ENCODE results near the gene KCNQ5.

KCNQ5 gene

GRCh38 chr6:72905705-72906478 is 284.0 kb downstream of the KCNQ5 start:
- H3K36me3 ChIP-seq (ENCODE audit: control insufficient read depth, insufficient read depth, low read length), result no peaks in the 10 kb centered on the region
- no peaks in the 10 kb centered on the region for H3K9me3 ChIP-seq (ENCODE audit: control insufficient read depth, insufficient read depth, low read length)
- no peak overlapping the region for H3K9ac ChIP-seq (ENCODE audit: low read depth, low read length)
- H3K4me3 ChIP-seq (ENCODE audit: low read depth, low read length), result no peak overlapping the region
- no peaks in the 10 kb centered on the region for H3K27me3 ChIP-seq (ENCODE audit: control insufficient read depth, insufficient read depth, low read length)
- no peaks in the 10 kb centered on the region for H3K4me1 ChIP-seq (ENCODE audit: control insufficient read depth, insufficient read depth, low read length)
- no peak overlapping the region for H3K27ac ChIP-seq (ENCODE audit: low read depth, low read length)

- Histone ChIP-seq H3K36me3 (ENCODE audit: control insufficient read depth, insufficient read depth, low read length) (no peaks in the 10 kb centered on the region), H3K9me3 (ENCODE audit: control insufficient read depth, insufficient read depth, low read length) (no peaks in the 10 kb centered on the region), H3K27ac (ENCODE audit: low read depth, low read length) (no peak overlapping the region), H3K27me3 (ENCODE audit: control insufficient read depth, insufficient read depth, low read length) (no peaks in the 10 kb centered on the region), H3K4me1 (ENCODE audit: control insufficient read depth, insufficient read depth, low read length) (no peaks in the 10 kb centered on the region), H3K4me3 (ENCODE audit: low read depth, low read length) (no peak overlapping the region), H3K9ac (ENCODE audit: low read depth, low read length) (no peak overlapping the region)
These were observed 289.7 kb downstream of the KCNQ5 start for GRCh38 chr6:72911463-72912155.

GRCh38 chr6:72913797-72914196 is 291.9 kb downstream of the KCNQ5 start:
- Histone ChIP-seq H3K36me3 (ENCODE audit: control insufficient read depth, insufficient read depth, low read length) (no peaks in the 10 kb centered on the region), H3K9me3 (ENCODE audit: control insufficient read depth, insufficient read depth, low read length) (no peaks in the 10 kb centered on the region), H3K27me3 (ENCODE audit: control insufficient read depth, insufficient read depth, low read length) (no peaks in the 10 kb centered on the region), H3K4me3 (ENCODE audit: low read depth, low read length) (no peak overlapping the region), H3K27ac (ENCODE audit: low read depth, low read length) (no peak overlapping the region), H3K9ac (ENCODE audit: low read depth, low read length) (no peak overlapping the region), H3K4me1 (ENCODE audit: control insufficient read depth, insufficient read depth, low read length) (no peaks in the 10 kb centered on the region)

GRCh38 chr6:72916298-72916697 is 294.4 kb downstream of the KCNQ5 start:
- Histone ChIP-seq H3K4me1 (ENCODE audit: control insufficient read depth, insufficient read depth, low read length) (no peaks in the 10 kb centered on the region), H3K4me3 (ENCODE audit: low read depth, low read length) (no peak overlapping the region), H3K27me3 (ENCODE audit: control insufficient read depth, insufficient read depth, low read length) (no peaks in the 10 kb centered on the region), H3K9me3 (ENCODE audit: control insufficient read depth, insufficient read depth, low read length) (no peaks in the 10 kb centered on the region), H3K36me3 (ENCODE audit: control insufficient read depth, insufficient read depth, low read length) (no peaks in the 10 kb centered on the region), H3K9ac (ENCODE audit: low read depth, low read length) (no peak overlapping the region), H3K27ac (ENCODE audit: low read depth, low read length) (no peak overlapping the region)

- Histone ChIP-seq H3K27me3 (ENCODE audit: control insufficient read depth, insufficient read depth, low read length) (no peaks in the 10 kb centered on the region), H3K4me1 (ENCODE audit: control insufficient read depth, insufficient read depth, low read length) (no peaks in the 10 kb centered on the region), H3K9ac (ENCODE audit: low read depth, low read length) (no peak overlapping the region), H3K9me3 (ENCODE audit: control insufficient read depth, insufficient read depth, low read length) (no peaks in the 10 kb centered on the region), H3K27ac (ENCODE audit: low read depth, low read length) (no peak overlapping the region), H3K36me3 (ENCODE audit: control insufficient read depth, insufficient read depth, low read length) (no peaks in the 10 kb centered on the region), H3K4me3 (ENCODE audit: low read depth, low read length) (no peak overlapping the region)
These were observed 295.0 kb downstream of the KCNQ5 start for GRCh38 chr6:72916906-72917305.

GRCh38 chr6:72922401-72922800 is 300.5 kb downstream of the KCNQ5 start:
- no peak overlapping the region for H3K4me3 ChIP-seq (ENCODE audit: low read depth, low read length)
- H3K27me3 ChIP-seq (ENCODE audit: control insufficient read depth, insufficient read depth, low read length), result no peaks in the 10 kb centered on the region
- H3K9ac ChIP-seq (ENCODE audit: low read depth, low read length), result no peak overlapping the region
- no peaks in the 10 kb centered on the region for H3K9me3 ChIP-seq (ENCODE audit: control insufficient read depth, insufficient read depth, low read length)
- no peaks in the 10 kb centered on the region for H3K36me3 ChIP-seq (ENCODE audit: control insufficient read depth, insufficient read depth, low read length)
- no peaks in the 10 kb centered on the region for H3K4me1 ChIP-seq (ENCODE audit: control insufficient read depth, insufficient read depth, low read length)
- H3K27ac ChIP-seq (ENCODE audit: low read depth, low read length), result no peak overlapping the region

GRCh38 chr6:72925136-72925535 is 303.3 kb downstream of the KCNQ5 start:
- H3K4me3 ChIP-seq (ENCODE audit: low read depth, low read length), result no peak overlapping the region
- no peaks in the 10 kb centered on the region for H3K27me3 ChIP-seq (ENCODE audit: control insufficient read depth, insufficient read depth, low read length)
- H3K27ac ChIP-seq (ENCODE audit: low read depth, low read length), result no peak overlapping the region
- H3K9ac ChIP-seq (ENCODE audit: low read depth, low read length), result no peak overlapping the region
- no peaks in the 10 kb centered on the region for H3K9me3 ChIP-seq (ENCODE audit: control insufficient read depth, insufficient read depth, low read length)
- H3K4me1 ChIP-seq (ENCODE audit: control insufficient read depth, insufficient read depth, low read length), result no peaks in the 10 kb centered on the region
- no peaks in the 10 kb centered on the region for H3K36me3 ChIP-seq (ENCODE audit: control insufficient read depth, insufficient read depth, low read length)

- Histone ChIP-seq H3K9me3 (ENCODE audit: control insufficient read depth, insufficient read depth, low read length) (no peaks in the 10 kb centered on the region), H3K9ac (ENCODE audit: low read depth, low read length) (no peak overlapping the region), H3K27me3 (ENCODE audit: control insufficient read depth, insufficient read depth, low read length) (no peaks in the 10 kb centered on the region), H3K36me3 (ENCODE audit: control insufficient read depth, insufficient read depth, low read length) (no peaks in the 10 kb centered on the region), H3K27ac (ENCODE audit: low read depth, low read length) (no peak overlapping the region), H3K4me1 (ENCODE audit: control insufficient read depth, insufficient read depth, low read length) (peaks cover 11% of the 10 kb centered on the region), H3K4me3 (ENCODE audit: low read depth, low read length) (no peak overlapping the region)
These were observed 308.8 kb downstream of the KCNQ5 start for GRCh38 chr6:72930556-72931132.

GRCh38 chr6:72931325-72931887 is 309.5 kb downstream of the KCNQ5 start:
- no peak overlapping the region for H3K4me3 ChIP-seq (ENCODE audit: low read depth, low read length)
- no peaks in the 10 kb centered on the region for H3K9me3 ChIP-seq (ENCODE audit: control insufficient read depth, insufficient read depth, low read length)
- no peaks in the 10 kb centered on the region for H3K36me3 ChIP-seq (ENCODE audit: control insufficient read depth, insufficient read depth, low read length)
- no peak overlapping the region for H3K9ac ChIP-seq (ENCODE audit: low read depth, low read length)
- H3K4me1 ChIP-seq (ENCODE audit: control insufficient read depth, insufficient read depth, low read length), result peaks cover 11% of the 10 kb centered on the region
- no peak overlapping the region for H3K27ac ChIP-seq (ENCODE audit: low read depth, low read length)
- H3K27me3 ChIP-seq (ENCODE audit: control insufficient read depth, insufficient read depth, low read length), result no peaks in the 10 kb centered on the region

GRCh38 chr6:72933233-72933632 is 311.4 kb downstream of the KCNQ5 start:
- Histone ChIP-seq H3K9ac (ENCODE audit: low read depth, low read length) (no peak overlapping the region), H3K9me3 (ENCODE audit: control insufficient read depth, insufficient read depth, low read length) (no peaks in the 10 kb centered on the region)

More at GRCh38 chr6:72933233-72933632, 311.4 kb downstream of the KCNQ5 start:
- Histone ChIP-seq H3K4me1 (ENCODE audit: control insufficient read depth, insufficient read depth, low read length) (peaks cover 11% of the 10 kb centered on the region), H3K36me3 (ENCODE audit: control insufficient read depth, insufficient read depth, low read length) (no peaks in the 10 kb centered on the region), H3K27me3 (ENCODE audit: control insufficient read depth, insufficient read depth, low read length) (no peaks in the 10 kb centered on the region), H3K27ac (ENCODE audit: low read depth, low read length) (no peak overlapping the region), H3K4me3 (ENCODE audit: low read depth, low read length) (no peak overlapping the region)

Measured in HUES48 (cell line).